A673 (cell line): Measurements from ENCODE around the gene FBXO22.
"Not testable (repeated sequence)": the region's sequence is repeated elsewhere in the genome, so short reads cannot be mapped to it uniquely, and the experiment has no call there.

ENCODE experiments used
- EZH2 ChIP-seq: fragments of 200-600 bp; sonication (generic); IDR thresholded peaks from 2 replicates; pipeline ENCODE4 v1.6.1; 2017; ENCODE audit warnings: borderline replicate concordance, low read depth, mild to moderate bottlenecking, mixed read lengths, antibody characterized with exemption, low read length; ENCODE audit not compliant: poor library complexity, severe bottlenecking
- TF ChIP-seq, protein P1 (sequence below): fragments of 300-800, 200-600 bp; sonication (generic); conservative IDR thresholded peaks from 2 replicates; pipeline ENCODE4 v1.5.1; 2017; ENCODE audit warnings: low read depth, mild to moderate bottlenecking, antibody characterized with exemption, low read length, moderate library complexity, mixed read lengths

GRCh38 chr15:75976766-75977165 lies 73.1 kb downstream of the FBXO22 start:
- TF ChIP-seq, protein P1, sequence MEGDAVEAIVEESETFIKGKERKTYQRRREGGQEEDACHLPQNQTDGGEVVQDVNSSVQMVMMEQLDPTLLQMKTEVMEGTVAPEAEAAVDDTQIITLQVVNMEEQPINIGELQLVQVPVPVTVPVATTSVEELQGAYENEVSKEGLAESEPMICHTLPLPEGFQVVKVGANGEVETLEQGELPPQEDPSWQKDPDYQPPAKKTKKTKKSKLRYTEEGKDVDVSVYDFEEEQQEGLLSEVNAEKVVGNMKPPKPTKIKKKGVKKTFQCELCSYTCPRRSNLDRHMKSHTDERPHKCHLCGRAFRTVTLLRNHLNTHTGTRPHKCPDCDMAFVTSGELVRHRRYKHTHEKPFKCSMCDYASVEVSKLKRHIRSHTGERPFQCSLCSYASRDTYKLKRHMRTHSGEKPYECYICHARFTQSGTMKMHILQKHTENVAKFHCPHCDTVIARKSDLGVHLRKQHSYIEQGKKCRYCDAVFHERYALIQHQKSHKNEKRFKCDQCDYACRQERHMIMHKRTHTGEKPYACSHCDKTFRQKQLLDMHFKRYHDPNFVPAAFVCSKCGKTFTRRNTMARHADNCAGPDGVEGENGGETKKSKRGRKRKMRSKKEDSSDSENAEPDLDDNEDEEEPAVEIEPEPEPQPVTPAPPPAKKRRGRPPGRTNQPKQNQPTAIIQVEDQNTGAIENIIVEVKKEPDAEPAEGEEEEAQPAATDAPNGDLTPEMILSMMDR = not testable (repeated sequence)
- TF ChIP-seq EZH2 = not testable (repeated sequence)
